Lung (tissue), 12 donors: ENCODE results near the gene STIM2. TPM values are rescaled to one million over a fixed set of nuclear protein-coding genes. Genes with fewer than 3 reads are reported as not detected.

ENCODE experiments used
- ATAC-seq: fragments of 200-7000 bp; cut with Tn5 transposase; one replicate; pipeline ENCODE4 v1.9.1; 2020; ENCODE audit warnings: moderate number of reproducible peaks; ENCODE audit not compliant: insufficient read depth, low FRiP score
- DNase-seq, 3 donors: peaks; one replicate each; pipeline ENCODE4 v3.0.0-alpha.2; 2013 to 2017
- H3K27ac ChIP-seq, 2 donors: one replicate each; pipeline ENCODE4 v1.5.1; 2013; ENCODE audit warnings: mild to moderate bottlenecking in 2 of 2, moderate library complexity in 2 of 2, control low read depth in 1 of 2, inconsistent platforms in 1 of 2, low read depth in 1 of 2, low read length in 1 of 2
- H3K27me3 ChIP-seq, 3 donors: one replicate each; pipeline ENCODE4 v1.5.1; 2013; ENCODE audit warnings: low read length in 2 of 3; ENCODE audit not compliant: control insufficient read depth in 3 of 3, insufficient read depth in 3 of 3
- H3K36me3 ChIP-seq, 4 donors: one replicate each; pipeline ENCODE4 v1.5.1; 2013; ENCODE audit warnings: low read length in 4 of 4, mild to moderate bottlenecking in 1 of 4, moderate library complexity in 1 of 4; ENCODE audit not compliant: control insufficient read depth in 4 of 4, insufficient read depth in 4 of 4
- H3K4me1 ChIP-seq, 5 donors: one replicate each; pipeline ENCODE4 v1.5.1; 2013; ENCODE audit warnings: low read length in 5 of 5, mild to moderate bottlenecking in 2 of 5, moderate library complexity in 1 of 5; ENCODE audit not compliant: control insufficient read depth in 5 of 5, insufficient read depth in 5 of 5
- H3K4me3 ChIP-seq: one replicate; pipeline ENCODE4 v1.5.1; 2013; ENCODE audit warnings: mild to moderate bottlenecking, control low read depth, moderate library complexity
- H3K9ac ChIP-seq, 2 donors: one replicate each; pipeline ENCODE4 v1.5.1; 2013; ENCODE audit warnings: low read length in 2 of 2, control low read depth in 1 of 2; ENCODE audit not compliant: insufficient read depth in 1 of 2
- H3K9me3 ChIP-seq, 4 donors: one replicate each; pipeline ENCODE4 v1.5.1; 2013; ENCODE audit warnings: low read length in 3 of 4, mild to moderate bottlenecking in 1 of 4, moderate library complexity in 1 of 4; ENCODE audit not compliant: control insufficient read depth in 4 of 4, insufficient read depth in 3 of 4
- CTCF ChIP-seq: IDR thresholded peaks from 2 replicates; pipeline ENCODE4 v1.5.1; 2012; ENCODE audit warnings: mild to moderate bottlenecking; ENCODE audit errors: control extremely low read depth, extremely low read depth
- WGBS, 2 donors: extraction: QIAGEN DNeasy Blood & Tissue Kit; methylation state at CpG; one replicate each; pipeline ENCODE4 v1.1.7; 2013; 5-methylcytosine and 5-hydroxymethylcytosine counted together
- polyA plus RNA-seq, 2 donors: library from polyadenylated mRNA; stranded (reverse); fragments of 200-250 nt; gene quantifications; one replicate each; pipeline ENCODE4 v1.2.1, GENCODE V29; 2013
- total RNA-seq, 2 donors: library from RNA; depleted of rRNA in 1 of 2; stranded (reverse); fragments of >200 nt in 1 of 2; gene quantifications; one replicate each; pipeline ENCODE4 v1.2.1, GENCODE V29; 2014 to 2021
- donor health status: control.
- donor health status: control.
- donor health status: Bipolar disorder and iron deficiency.
- donor health status: healthy.
- donor health status: DM: yes; HTN: yes; CAD: no.

Gene STIM2
- total and polyA plus RNA-seq, 4 donors = 12.7 to 35.5 (median 25.9) TPM

GRCh38 chr4:26943391-26943790, 82.8 kb downstream of the STIM2 start:
- H3K4me1 ChIP-seq = peaks cover 0 to 12% (median 3%) of the 10 kb centered on the region in 5 donors
- H3K27me3 ChIP-seq = no peaks in the 10 kb centered on the region
- WGBS, 2 donors = 69 to 91% methylated on average over 5 of the region's 5 CpGs
- H3K36me3 ChIP-seq = no peaks in the 10 kb centered on the region
- H3K9me3 ChIP-seq = no peaks in the 10 kb centered on the region
- no peak overlapping the region for H3K27ac ChIP-seq
- ATAC-seq (no peak), DNase-seq (peak in 2 of 3 donors; percentile 39 to 67)
- no peak overlapping the region for H3K4me3 ChIP-seq
- no peak for TF ChIP-seq CTCF
- no peak overlapping the region for H3K9ac ChIP-seq

- no peak overlapping the region for H3K27ac ChIP-seq
- no peaks in the 10 kb centered on the region for H3K9me3 ChIP-seq
- TF ChIP-seq CTCF = no peak
- no peaks in the 10 kb centered on the region for H3K36me3 ChIP-seq
- no peaks in the 10 kb centered on the region for H3K27me3 ChIP-seq
- H3K9ac ChIP-seq = no peak overlapping the region
- DNase-seq = no peak
- WGBS, 2 donors = 93 to 95% methylated on average over 2 of the region's 2 CpGs
- H3K4me1 ChIP-seq = peaks cover 0 to 4% (median 3%) of the 10 kb centered on the region in 5 donors
- no peak for ATAC-seq
- no peak overlapping the region for H3K4me3 ChIP-seq
Observed at GRCh38 chr4:26945794-26946193, 85.2 kb downstream of the STIM2 start.

GRCh38 chr4:26947318-26947717, 86.7 kb downstream of the STIM2 start:
- DNase-seq (no peak), ATAC-seq (no peak)
- no peak overlapping the region for H3K9ac ChIP-seq
- peaks cover 0 to 3% (median 0%) of the 10 kb centered on the region in 5 donors for H3K4me1 ChIP-seq
- WGBS, 2 donors = 83 to 92% methylated on average over 8 of the region's 8 CpGs
- H3K27me3 ChIP-seq = no peaks in the 10 kb centered on the region
- no peak overlapping the region for H3K4me3 ChIP-seq
- TF ChIP-seq CTCF = no peak
- no peaks in the 10 kb centered on the region for H3K36me3 ChIP-seq
- no peaks in the 10 kb centered on the region for H3K9me3 ChIP-seq
- H3K27ac ChIP-seq = no peak overlapping the region

- no peak for DNase-seq
- no peaks in the 10 kb centered on the region for H3K27me3 ChIP-seq
- H3K9me3 ChIP-seq = no peaks in the 10 kb centered on the region
- TF ChIP-seq CTCF = no peak
- H3K27ac ChIP-seq = no peak overlapping the region
- no peak overlapping the region for H3K4me3 ChIP-seq
- H3K9ac ChIP-seq = no peak overlapping the region
- no peaks in the 10 kb centered on the region for H3K36me3 ChIP-seq
- no peak for ATAC-seq
- peaks cover 0 to 4% (median 0%) of the 10 kb centered on the region in 5 donors for H3K4me1 ChIP-seq
Observed at GRCh38 chr4:26950446-26950845, 89.8 kb downstream of the STIM2 start.
